NB4 (cell line): ENCODE measurements around the gene MAP3K12.

Experiments used
- DNase-seq: peaks from one replicate; pipeline ENCODE4 v3.0.0; 2010; ENCODE audit warnings: low read depth
- H3K4me3 ChIP-seq: one replicate; pipeline ENCODE4 v1.5.1; 2011; ENCODE audit warnings: mild to moderate bottlenecking, low read depth, low read length, moderate library complexity
- CTCF ChIP-seq: IDR thresholded peaks from one replicate; pipeline ENCODE4 v1.5.1; 2012; ENCODE audit warnings: low read depth, low read length
- MYC ChIP-seq: IDR thresholded peaks from 2 replicates; pipeline ENCODE4 v1.6.1; 2011; ENCODE audit warnings: low read depth, low read length
- POLR2A ChIP-seq: IDR thresholded peaks from 2 replicates; pipeline ENCODE4 v1.6.1; 2011; ENCODE audit warnings: mild to moderate bottlenecking; ENCODE audit not compliant: insufficient read length; ENCODE audit errors: extremely low read depth
- TF ChIP-seq, protein P1 (sequence below): IDR thresholded peaks from 2 replicates; pipeline ENCODE4 v1.6.1; 2011; ENCODE audit warnings: low read depth, low read length

Gene MAP3K12

DNA sequence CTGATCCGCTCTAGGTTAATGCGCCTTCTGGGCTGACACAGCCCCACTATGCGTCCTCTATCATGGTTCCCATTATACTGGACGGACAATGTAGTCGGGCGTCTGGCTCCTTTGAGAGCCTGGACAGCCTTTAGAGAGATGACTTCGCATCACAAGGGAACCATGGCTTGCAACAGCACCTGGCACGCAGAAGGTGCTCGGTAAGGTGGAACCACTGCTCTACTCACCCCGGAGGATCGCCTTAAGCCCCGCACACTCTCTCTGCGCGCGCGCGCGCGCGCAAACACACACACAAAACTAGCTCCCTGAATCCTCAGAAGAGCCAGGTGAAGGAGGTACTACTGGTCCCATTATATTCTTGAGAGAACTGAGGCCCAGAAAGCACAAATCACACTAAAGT, 7.1 kb downstream of the MAP3K12 start:
- no peak for DNase-seq
- H3K4me3 ChIP-seq, result peak overlapping the region; percentile 16
- TF ChIP-seq, protein P1, sequence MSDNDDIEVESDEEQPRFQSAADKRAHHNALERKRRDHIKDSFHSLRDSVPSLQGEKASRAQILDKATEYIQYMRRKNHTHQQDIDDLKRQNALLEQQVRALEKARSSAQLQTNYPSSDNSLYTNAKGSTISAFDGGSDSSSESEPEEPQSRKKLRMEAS, result no peak
- TF ChIP-seq MYC (no peak), POLR2A (no peak), CTCF (no peak)

DNA sequence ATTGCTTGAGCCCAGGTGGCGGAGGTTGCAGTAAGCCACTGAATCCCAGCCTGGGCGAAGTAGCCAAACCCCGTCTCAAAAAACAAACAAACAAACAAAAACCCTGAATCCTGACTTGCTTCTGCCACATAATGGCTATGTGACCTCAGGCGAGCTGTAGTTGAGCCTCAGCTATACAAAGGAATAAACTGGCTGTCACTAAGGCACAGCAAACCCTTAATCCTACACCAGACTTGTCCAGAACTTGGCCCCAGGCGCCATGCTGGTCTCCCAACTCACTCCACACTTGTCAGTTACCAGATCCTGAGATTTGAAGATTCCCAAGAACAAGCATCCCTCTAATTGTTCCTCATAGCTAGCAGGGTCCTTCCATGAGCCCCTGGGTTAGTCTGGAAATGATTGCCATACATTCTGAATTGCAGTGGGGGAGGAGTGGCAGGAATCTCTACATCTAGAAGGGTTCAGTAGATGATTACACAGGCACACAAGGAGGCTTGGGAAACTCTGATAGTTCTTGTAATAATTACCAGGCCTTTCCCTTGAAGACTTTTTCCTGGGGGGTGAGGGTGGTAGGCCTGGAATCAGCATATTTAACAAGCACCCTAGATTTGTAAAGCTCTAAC, 9.9 kb downstream of the MAP3K12 start:
- no peak for DNase-seq
- no peak overlapping the region for H3K4me3 ChIP-seq
- TF ChIP-seq, protein P1, result no peak
- TF ChIP-seq POLR2A (no peak), CTCF (no peak), MYC (no peak)

DNA sequence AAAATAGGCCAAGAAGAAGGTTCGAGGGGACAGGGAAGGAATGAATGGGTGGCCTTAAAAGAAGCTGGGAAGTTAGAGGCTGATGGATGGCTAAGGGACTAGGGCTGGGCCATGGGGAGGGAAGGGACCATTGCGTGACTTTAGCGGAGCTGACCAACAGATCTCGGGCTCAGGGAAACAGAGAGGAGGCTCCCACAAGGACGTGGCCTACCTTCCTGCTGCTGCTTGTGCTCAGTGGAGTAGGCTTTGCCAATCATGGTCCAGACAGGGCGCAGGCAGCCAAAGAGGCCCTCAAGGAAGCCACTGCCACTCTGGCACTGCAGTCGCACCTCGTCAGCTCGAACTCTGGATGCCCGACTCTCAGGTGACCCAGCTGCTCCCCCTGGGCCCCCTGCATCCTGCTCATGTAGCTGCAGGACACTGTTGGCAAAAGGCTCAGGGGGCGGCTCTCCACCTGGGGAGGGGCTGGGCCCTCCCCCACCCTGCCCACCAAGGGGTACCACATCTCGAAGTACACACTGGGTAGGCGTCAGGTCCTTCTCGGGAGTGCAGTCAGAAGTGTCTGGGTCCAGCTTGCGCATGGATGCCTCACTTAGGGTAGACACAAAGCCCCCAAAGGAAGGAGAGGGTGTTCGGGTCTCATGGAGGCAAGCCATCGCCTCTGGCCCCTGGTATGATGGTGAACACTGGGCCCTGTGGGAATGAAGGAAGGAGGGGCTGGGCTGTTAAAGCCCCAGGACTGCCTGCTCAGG, 12.3 kb downstream of the MAP3K12 start:
- DNase-seq, result no peak
- H3K4me3 ChIP-seq, result no peak overlapping the region
- TF ChIP-seq MYC (no peak), POLR2A (peak; percentile 3)

- no peak for DNase-seq
- no peak for TF ChIP-seq MYC
- TF ChIP-seq, protein P1, result no peak
- peak; percentile 10 for TF ChIP-seq POLR2A
These were observed 13.1 kb downstream of the MAP3K12 start for GRCh38 chr12:53485955-53486735.

DNA sequence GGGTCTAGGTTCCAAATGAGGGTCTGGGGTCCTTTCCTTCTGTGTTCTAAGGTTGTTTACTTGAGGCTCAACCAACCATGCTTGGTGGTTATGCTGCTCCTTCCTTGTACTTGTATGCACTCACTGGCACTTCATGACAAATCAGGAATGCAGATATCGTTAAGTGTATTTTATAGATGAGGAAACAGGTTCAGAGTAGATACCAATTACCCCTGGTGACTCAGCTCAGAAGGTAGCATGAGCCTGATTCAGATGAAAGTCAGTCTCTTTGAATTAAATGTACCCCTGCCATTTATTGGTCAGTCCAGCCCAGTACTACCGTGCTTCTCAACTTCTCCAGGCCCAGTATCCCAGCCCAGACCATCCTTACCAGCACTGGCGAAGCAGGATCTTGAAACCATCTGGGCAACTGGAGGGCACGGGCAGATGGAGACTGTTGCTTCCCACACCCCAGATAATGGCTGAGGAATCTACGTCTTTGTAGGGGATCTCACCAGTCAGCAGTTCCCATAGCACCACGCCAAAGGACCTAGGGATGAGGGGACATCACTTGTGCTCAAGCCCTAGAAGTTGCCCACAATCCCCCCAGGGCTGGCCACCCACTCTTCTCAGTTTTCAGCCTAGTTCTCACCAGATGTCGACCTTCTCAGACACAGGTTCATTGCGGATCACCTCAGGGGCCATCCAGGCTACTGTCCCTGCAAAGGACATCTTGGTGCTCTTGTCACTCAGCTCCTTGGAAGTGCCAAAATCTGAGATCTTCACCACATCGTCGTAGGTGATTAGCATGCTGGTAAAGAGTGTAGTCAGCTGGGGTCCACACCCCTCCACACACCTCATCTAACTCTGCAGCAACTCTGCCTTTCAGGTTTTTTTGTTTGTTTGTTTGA, 14.3 kb downstream of the MAP3K12 start:
- no peak overlapping the region for H3K4me3 ChIP-seq
- DNase-seq, result no peak

More at GRCh38 chr12:53485955-53486735, 13.1 kb downstream of the MAP3K12 start:
- H3K4me3 ChIP-seq, result no peak overlapping the region

More for the DNA sequence above, 14.3 kb downstream of the MAP3K12 start:
- TF ChIP-seq CTCF, result no peak
- TF ChIP-seq POLR2A, result no peak
- TF ChIP-seq, protein P1, result no peak
- no peak for TF ChIP-seq MYC
